NCI-H510A treated with DMSO at 0.1 percent for 48 hours (cell line): ENCODE data around the gene HCRT.

Experiments used
- DNase-seq: peaks from one replicate; lab custom pipeline; 2025; lab: John Stamatoyannopoulos, UW

Gene HCRT

DNA sequence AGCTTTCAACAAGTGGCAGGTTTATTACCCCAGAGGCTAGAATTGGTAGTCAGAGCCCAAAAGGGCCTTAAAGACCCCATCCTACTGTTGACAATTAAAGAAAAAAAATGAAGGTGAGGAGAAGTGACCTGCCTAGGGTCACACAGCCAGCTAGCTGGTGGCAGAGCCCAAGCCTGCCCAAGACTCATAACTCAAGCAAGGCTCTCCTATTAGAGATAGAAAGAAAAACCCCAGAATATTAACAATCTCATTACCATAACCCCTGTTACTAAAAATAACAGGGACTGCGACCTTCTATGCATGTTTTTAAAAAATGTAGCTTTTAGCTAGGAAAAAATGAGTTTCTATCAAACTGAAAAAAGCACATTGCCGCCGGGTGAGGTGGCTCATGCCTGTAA, 48.6 kb downstream of the HCRT start:
- DNase-seq = no peak

DNA sequence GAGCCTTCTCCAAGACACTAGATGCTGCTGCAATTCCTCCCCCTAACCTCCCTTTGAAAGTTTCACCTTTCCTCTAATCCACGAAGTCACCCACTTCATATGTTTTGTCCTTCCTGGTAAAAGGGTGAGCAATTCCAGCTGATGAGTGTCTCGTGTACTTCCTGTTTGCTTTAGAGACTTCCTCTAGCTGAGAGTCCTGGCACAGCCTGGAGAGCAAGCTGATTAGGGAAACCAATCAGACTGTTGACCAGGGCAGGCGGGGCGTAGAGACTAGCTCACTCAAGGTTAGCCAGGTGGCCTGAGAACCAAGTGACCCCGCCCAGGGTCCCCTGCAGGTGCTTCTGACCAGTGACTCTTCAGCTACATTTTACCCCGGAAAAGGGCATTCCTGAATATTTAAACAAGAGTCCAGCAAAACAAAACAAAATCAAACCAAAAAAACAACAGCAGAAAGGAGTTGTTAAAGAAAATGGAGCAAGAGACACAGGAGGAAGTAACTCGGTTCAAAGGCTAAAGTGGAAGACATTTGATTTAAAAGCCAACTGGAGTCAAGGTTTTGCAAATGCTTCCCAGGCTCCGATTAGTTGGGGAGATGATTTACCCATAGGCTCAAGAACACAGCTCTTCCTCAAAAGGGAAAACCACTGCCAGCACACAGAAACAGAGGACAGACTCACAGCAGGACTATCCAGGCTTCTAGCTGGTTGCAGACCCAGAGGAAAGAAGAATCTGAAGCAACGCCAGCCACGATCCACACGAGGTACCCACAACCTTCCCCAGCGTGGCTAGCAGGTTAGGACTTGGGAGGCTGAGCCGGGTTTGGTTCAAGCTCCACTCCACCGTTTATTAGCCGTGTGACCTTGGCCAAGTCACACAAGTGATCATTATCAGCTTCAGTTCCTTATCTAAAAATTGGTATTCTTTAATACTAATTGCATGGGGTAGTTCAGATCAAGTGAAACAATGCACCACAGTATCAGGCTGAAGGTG, 49.3 kb downstream of the HCRT start:
- DNase-seq = peak; percentile 77

- no peak for DNase-seq
Measured at GRCh38 chr17:42135151-42135550, 50.1 kb downstream of the HCRT start.
